HG02840 (cell line): ENCODE data around the gene RYK.

Source experiments
- ATAC-seq: cut with Tn5 transposase; IDR thresholded peaks from one replicate; pipeline ENCODE4 v1.9.1; 2021; ENCODE audit warnings: mild to moderate bottlenecking, moderate library complexity, moderate number of reproducible peaks; ENCODE audit not compliant: unreplicated experiment, low FRiP score

The RYK gene

DNA sequence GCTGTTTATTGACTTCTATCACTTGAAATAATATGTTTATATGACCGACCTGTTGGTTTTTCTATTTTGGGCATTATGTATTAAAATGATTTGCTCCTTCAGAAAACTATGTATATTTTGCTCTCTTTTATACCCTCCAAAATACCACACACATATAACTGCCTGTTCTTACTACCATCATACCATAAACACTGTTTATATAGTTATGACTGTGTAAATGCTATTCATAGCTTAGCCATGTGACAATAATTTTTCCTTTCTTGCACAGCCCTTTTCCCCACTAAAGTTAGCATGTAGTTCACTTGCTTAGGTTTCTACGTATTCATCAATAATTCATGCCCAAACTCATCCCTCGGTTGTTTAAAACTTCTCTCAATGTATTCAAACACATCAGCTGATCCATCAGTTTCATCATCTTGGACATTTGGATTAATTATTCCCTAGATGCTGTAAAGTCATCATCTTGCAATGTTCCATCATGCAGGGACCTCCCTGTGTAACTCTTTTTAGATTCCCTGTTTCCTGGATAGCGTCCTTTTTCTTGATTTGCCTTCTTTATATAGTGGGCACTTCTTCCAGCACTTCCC lies 8.2 kb upstream of the RYK start:
- ATAC-seq, result no peak

DNA sequence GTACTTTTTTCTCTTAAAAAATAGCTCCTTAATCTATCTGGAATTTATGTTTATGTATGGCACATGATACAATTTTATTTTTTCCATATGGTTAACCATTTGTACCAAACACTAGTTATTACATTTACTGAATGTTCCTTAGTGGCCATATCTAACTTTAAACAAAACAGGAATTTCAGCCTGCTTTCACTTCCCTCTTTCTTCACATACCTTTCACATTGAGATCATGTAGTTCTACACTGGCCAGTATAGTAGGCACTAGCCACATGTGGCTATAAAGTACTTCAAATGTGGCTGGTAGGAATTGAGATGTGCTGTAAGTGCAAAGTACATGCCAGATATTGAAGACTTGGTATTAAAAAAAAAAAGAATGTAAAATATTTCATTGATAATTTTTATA lies 4.7 kb upstream of the RYK start:
- ATAC-seq, result no peak

- no peak for ATAC-seq
Measured at GRCh38 chr3:134253475-134254226, 3.0 kb upstream of the RYK start.

DNA sequence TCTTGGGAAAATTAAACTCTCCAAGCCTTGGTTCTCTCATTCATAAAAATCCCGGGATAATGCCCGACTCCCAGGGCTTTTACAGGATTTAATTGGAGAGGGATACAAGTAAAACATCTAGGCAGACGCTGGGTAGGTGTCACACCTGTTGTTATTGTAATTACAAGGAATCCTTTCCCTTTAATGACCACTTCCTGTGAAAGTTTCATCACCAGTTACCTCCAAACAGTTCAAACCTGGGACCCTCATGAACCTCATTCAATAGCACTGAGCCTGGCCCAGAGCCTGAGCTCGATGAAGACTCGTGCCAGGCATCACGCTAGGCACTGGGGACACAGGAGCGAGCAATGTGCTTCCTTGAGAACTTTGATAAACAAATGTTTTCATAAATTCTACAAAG lies 2.1 kb upstream of the RYK start:
- ATAC-seq, result no peak

DNA sequence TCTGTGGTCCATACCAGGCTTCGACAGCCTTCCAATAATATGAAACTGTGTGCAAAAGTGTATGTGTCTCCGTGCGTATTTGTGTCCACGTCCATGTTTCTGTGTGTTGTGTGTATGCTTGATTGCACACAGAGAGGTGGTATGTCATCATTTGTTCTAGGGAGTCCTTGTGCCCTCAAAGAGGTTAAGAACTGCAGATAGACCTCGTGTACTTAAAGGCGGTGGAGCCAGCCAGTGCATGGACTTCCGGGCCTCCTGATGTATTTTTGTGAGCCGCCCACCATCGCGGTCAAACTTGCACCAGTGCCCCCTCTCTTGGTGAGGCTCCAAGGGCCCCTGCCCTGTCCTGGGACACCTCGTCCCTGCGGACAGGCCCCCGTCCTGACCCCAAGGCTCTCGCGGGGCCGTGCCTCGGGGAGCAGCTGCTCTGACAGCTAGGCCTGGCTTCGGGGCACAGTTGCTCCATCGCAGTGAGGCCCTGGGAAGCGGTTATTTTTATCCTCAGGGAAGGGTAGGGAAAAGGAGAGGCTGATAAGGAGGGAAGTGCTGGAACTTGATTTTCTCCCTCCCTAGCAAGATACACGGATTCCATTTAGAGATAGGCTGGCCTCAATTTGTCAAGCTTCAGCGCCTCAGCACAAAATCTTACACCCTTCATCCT lies 1.2 kb upstream of the RYK start:
- ATAC-seq, result no peak

DNA sequence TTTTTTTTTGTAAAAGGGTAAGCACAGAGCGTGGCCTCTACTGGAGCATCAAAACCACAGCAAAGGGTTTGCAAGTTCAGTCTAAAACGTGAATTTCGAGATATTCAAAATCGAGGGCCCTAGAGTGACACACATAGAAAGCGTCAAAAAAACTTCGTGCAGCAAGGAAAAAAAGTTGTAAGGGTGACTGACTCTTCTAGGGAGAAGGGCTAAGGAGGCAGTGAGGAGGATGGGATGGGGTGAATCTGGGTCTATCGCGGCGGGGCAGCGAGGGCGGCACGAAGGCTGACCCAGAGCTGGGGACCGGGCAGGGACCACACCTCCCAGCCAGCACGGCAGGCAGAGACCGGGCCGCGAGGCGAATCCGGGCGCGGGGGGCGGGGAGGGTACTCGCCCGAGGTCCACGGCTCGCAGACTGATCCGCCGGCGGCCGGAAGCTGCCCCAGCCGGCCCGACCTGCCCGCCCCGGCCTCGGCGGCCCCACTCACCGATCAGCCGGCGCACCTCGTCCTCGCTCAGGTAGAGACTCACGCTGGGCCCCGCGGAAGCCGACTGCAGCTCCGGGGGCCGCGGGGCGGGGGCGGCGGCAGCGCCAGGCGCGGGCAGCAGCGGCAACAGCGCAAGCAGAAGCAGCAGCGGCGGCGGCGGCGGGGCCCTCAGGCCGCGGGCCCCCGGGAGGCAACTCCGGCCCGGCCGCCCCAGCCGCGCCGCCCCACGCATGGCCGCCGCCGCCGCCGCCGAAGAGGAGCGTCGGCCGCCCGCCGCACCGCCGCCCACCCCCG lies 533 bp downstream of the RYK start:
- ATAC-seq, result peak; percentile 44

DNA sequence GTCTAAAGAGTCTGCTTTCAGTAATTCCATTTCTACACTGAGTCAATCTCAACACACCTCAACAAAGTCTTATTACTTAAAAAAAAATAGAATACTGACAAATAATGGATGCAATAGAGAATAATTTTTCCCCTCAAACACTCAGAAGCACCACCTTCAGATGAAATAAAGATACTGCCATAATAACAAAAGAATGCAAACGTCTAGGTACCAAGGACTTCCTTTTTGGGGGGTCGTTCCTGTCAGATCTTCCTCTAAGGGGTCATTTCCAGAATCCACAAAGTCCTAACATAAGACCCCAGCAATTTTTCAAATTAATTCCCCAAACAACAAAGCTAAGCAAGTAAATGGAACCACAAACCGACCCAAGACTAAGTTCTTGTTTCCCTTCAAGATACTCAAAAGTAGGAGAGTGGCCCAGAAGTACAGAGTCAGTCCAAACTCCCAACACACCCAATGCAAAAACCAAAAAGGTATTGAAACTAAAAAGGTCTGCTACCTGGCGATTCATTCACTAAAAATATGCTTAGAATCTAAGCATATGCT lies 1.3 kb downstream of the RYK start:
- no peak for ATAC-seq

DNA sequence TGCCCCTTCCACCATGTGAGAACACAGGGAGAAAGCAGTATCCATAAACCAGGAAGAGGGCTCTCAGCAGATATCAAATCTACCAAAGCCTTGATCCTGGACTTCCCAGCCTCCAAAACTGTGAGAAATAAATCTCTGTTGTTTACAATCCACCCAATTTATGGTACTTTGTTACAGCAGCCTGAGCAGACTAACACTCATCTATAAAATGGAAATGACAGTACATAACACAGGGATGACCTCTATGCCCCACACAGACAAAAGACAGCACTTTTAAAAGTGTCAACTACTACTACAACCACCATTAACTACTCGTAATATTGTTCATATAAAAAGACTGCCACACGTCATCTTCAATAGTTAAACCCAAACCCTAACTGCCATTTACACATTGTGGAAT lies 5.7 kb downstream of the RYK start:
- ATAC-seq, result no peak

GRCh38 chr3:134242649-134243617 lies 7.7 kb downstream of the RYK start:
- ATAC-seq, result no peak

GRCh38 chr3:134239538-134239937 lies 11.1 kb downstream of the RYK start:
- peak; percentile 53 for ATAC-seq

GRCh38 chr3:134237454-134238145 lies 13.1 kb downstream of the RYK start:
- ATAC-seq, result no peak

GRCh38 chr3:134236505-134237170 lies 14.0 kb downstream of the RYK start:
- ATAC-seq, result no peak

DNA sequence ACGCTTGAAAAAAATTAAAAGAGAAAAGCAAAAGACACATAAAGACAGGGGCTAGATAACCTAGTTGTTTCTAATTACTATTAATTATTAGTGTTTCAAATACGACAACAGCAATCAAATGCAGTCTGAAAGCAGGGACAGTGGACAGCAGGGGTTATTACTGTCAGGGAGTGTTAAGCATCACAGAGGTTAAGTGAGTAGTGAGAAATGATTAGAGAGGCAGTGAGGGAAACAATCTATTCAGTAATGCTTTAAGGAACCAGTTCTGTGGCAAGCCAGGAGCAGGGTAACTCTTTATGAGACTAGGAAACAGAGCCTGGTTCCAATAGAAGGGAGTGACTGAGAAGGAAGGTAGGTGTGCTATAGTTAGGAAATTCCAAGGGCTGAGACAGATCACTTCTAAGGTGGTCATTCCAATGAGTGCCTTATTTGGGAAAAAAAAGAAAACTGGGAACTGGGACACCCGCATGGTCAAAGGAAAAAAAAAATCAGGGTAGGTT lies 15.0 kb downstream of the RYK start:
- no peak for ATAC-seq

DNA sequence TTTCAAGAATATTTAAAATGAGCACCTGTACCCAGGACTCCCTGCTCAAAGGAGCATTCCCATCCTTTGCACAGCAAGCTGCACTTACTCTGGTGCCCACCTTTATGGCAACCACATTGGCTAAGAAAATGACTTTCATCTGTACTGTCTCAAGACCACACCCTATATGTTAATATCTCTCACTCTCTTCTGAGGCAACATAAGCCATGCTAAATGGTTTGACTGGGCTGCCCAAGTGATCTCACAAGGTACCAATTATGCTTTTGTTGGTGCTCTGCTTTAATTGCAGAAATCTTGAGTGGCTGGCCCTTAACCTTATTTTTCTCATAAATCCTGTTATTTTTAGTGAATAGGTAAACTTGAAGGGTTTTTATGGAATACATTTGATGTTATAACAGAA lies 17.7 kb downstream of the RYK start:
- no peak for ATAC-seq

DNA sequence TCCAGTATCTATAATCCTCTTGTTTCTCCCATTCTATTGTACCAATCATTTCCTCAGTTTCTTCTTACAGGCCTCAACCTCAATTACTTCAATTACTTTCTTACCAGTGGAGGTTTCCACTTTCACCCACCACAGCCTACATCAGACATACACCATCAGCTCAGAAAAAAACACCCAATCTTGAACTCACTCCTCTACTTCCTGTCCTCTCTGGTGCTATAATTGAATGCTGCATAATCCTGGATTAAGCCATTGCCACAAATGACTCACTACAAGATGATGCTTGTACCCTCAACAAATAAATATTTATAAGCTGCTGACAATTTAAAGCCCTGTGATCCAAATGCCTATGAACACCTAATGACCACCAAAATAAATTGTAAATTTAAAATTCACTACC lies 18.5 kb downstream of the RYK start:
- ATAC-seq, result no peak

GRCh38 chr3:134231131-134231530 lies 19.5 kb downstream of the RYK start:
- ATAC-seq, result no peak

DNA sequence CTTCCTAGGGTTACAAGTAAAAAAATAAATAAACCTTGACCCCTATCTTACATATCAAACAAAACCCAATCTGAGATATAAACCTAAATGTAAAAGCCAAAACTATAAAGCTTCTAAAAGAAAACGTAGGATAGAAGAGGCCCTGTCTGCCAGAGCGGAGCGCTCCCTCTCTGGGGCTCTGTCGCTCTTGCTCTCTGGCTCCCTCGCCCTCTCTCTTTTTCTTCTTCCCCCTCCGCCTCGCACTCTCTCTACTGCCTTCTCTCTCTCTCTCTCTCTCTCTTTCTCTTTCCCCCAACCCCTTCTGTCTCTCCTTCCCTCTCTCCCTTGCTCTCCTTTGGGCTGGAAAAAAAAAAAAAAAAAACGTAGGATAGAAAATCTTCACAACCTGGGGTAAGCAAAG lies 21.6 kb downstream of the RYK start:
- ATAC-seq, result no peak

GRCh38 chr3:134228479-134228878 lies 22.2 kb downstream of the RYK start:
- ATAC-seq, result no peak
